DND-41 (cell line): ENCODE measurements around the gene CERS2.

Experiments used
- ATAC-seq: fragments of 200-7000 bp; cut with Tn5 transposase; 3 replicates; pipeline ENCODE4 v1.9.1; 2021; ENCODE audit warnings: low read depth; ENCODE audit not compliant: insufficient read depth
- DNase-seq: peaks from one replicate; pipeline ENCODE4 v3.0.0-alpha.2; 2020
- H2AFZ ChIP-seq: 2 replicates; pipeline ENCODE4 v1.6.0; 2012; ENCODE audit warnings: low read depth, low read length
- H3K27ac ChIP-seq: 2 replicates; pipeline ENCODE4 v1.5.1; 2012; ENCODE audit warnings: low read length, inconsistent platforms
- H3K27me3 ChIP-seq: fragments of 200-600 bp; sonication (generic); 2 replicates; pipeline ENCODE4 v1.6.0; 2012; ENCODE audit warnings: low read length, mild to moderate bottlenecking, inconsistent platforms; ENCODE audit not compliant: insufficient read depth, poor library complexity
- H3K36me3 ChIP-seq: 2 replicates; pipeline ENCODE4 v1.5.1; 2012; ENCODE audit warnings: low read length, inconsistent platforms; ENCODE audit not compliant: insufficient read depth
- H3K4me1 ChIP-seq: 2 replicates; pipeline ENCODE4 v1.5.1; 2012; ENCODE audit warnings: mild to moderate bottlenecking, low read length; ENCODE audit not compliant: insufficient read depth
- H3K4me2 ChIP-seq: 2 replicates; pipeline ENCODE4 v1.6.0; 2012; ENCODE audit warnings: mild to moderate bottlenecking, moderate library complexity, low read length, inconsistent platforms; ENCODE audit not compliant: insufficient read depth
- H3K4me3 ChIP-seq, 2 experiments: fragments of 200-600 bp in 1 of 2; shearing (Covaris generic) in 1 of 2; 2 replicates each; pipeline ENCODE4 v1.5.1; 2012 to 2016; ENCODE audit warnings: inconsistent platforms in 2 of 2, low read length in 2 of 2, mild to moderate bottlenecking in 2 of 2, low read depth in 1 of 2, moderate library complexity in 1 of 2
- H3K79me2 ChIP-seq: 2 replicates; pipeline ENCODE4 v1.6.0; 2012; ENCODE audit warnings: low read length, inconsistent platforms; ENCODE audit not compliant: insufficient read depth
- H3K9ac ChIP-seq: 2 replicates; pipeline ENCODE4 v1.6.0; 2012; ENCODE audit warnings: low read depth, mild to moderate bottlenecking, inconsistent platforms, low read length, moderate library complexity
- H3K9me3 ChIP-seq: 2 replicates; pipeline ENCODE4 v1.5.1; 2012; ENCODE audit warnings: low read length, moderate library complexity, mild to moderate bottlenecking, inconsistent platforms; ENCODE audit not compliant: insufficient read depth, severe bottlenecking
- H4K20me1 ChIP-seq: 2 replicates; pipeline ENCODE4 v1.6.0; 2012; ENCODE audit warnings: low read length; ENCODE audit not compliant: insufficient read depth
- CTCF ChIP-seq: IDR thresholded peaks from 2 replicates; pipeline ENCODE4 v1.5.1; 2012; ENCODE audit warnings: borderline replicate concordance, low read length, moderate library complexity, mild to moderate bottlenecking; ENCODE audit not compliant: poor library complexity, severe bottlenecking; ENCODE audit errors: extremely low read depth
- EZH2 ChIP-seq: IDR thresholded peaks from 3 replicates; pipeline ENCODE4 v1.6.1; 2012; ENCODE audit warnings: borderline replicate concordance, low read depth, mild to moderate bottlenecking, moderate library complexity, low read length, inconsistent platforms; ENCODE audit not compliant: severe bottlenecking

Gene CERS2

GRCh38 chr1:151009206-151009587 lies 34.6 kb upstream of the CERS2 start:
- Histone ChIP-seq H3K9me3 (no peaks in the 10 kb centered on the region), H3K4me3 (peak overlapping the region; percentile 40 to 73), H3K27me3 (no peaks in the 10 kb centered on the region), H3K79me2 (peaks cover 43% of the 10 kb centered on the region), H3K36me3 (peaks cover 8% of the 10 kb centered on the region; the same call in 1 of the 2 replicates), H3K9ac (peak overlapping the region; percentile 70), H3K27ac (peak overlapping the region; percentile 83), H3K4me1 (peaks cover 64% of the 10 kb centered on the region), H2AFZ (peak overlapping the region; percentile 89), H4K20me1 (no peaks in the 10 kb centered on the region), H3K4me2 (peak overlapping the region; percentile 67)
- TF ChIP-seq EZH2 (no peak), CTCF (no peak)
- no peak for DNase-seq
- no peak for ATAC-seq

- peak within 1 kb of the TSS; percentile 83 for H3K27ac ChIP-seq
- DNase-seq = peak; percentile 95
These were observed 33.9 kb upstream of the CERS2 start, which contains the start of gene PRUNE1 for GRCh38 chr1:151008244-151009205. PRUNE1 (plus strand) TSS chr1:151008449; CDS start chr1:151008633, 184 bp downstream.

GRCh38 chr1:151007853-151008243 lies 33.2 kb upstream of the CERS2 start:
- ATAC-seq (no peak), DNase-seq (no peak)
- Histone ChIP-seq H3K79me2 (peaks cover 35% of the 10 kb centered on the region), H3K4me1 (peaks cover 74% of the 10 kb centered on the region), H2AFZ (peak overlapping the region; percentile 75), H3K9ac (peak overlapping the region; percentile 70), H3K27me3 (no peaks in the 10 kb centered on the region), H3K9me3 (no peaks in the 10 kb centered on the region), H4K20me1 (no peaks in the 10 kb centered on the region), H3K4me3 (peak overlapping the region; percentile 40 to 73; a peak in 3 of 4 replicates), H3K36me3 (peaks cover 3% of the 10 kb centered on the region; the same call in 1 of the 2 replicates), H3K27ac (peak overlapping the region; percentile 78), H3K4me2 (peak overlapping the region; percentile 67)
- TF ChIP-seq CTCF (no peak), EZH2 (no peak)

More at GRCh38 chr1:151008244-151009205, 33.9 kb upstream of the CERS2 start, which contains the start of gene PRUNE1:
- H3K9me3 ChIP-seq = no peaks in the 10 kb centered on the region
- H3K79me2 ChIP-seq = peaks cover 40% of the 10 kb centered on the region
- peak within 1 kb of the TSS; percentile 70 for H3K9ac ChIP-seq
- H3K27me3 ChIP-seq = no peaks in the 10 kb centered on the region
- H4K20me1 ChIP-seq = no peaks in the 10 kb centered on the region
- peak within 1 kb of the TSS; percentile 40 to 73 for H3K4me3 ChIP-seq
- H3K4me1 ChIP-seq = peaks cover 67% of the 10 kb centered on the region
- H3K4me2 ChIP-seq = peak within 1 kb of the TSS; percentile 67
- H3K36me3 ChIP-seq = peaks cover 8% of the 10 kb centered on the region; the same call in 1 of the 2 replicates
- peak; percentile 83 for ATAC-seq
- H2AFZ ChIP-seq = peak within 1 kb of the TSS; percentile 89
- TF ChIP-seq CTCF = no peak
- no peak for TF ChIP-seq EZH2
